K562 (cell line): ENCODE data around the gene ELOB.

Experiments
- ATF6 ChIP-seq: sonication (generic); formaldehyde crosslinking; IDR thresholded peaks from 2 replicates; pipeline ENCODE4 v1.4.0; 2020; ENCODE audit warnings: mild to moderate bottlenecking, missing genetic modification reagents
- BHLHE40 ChIP-seq: IDR thresholded peaks from 2 replicates; pipeline ENCODE4 v1.6.1; 2011; ENCODE audit warnings: low read length, improper control_type of control experiment
- CHD4 ChIP-seq: fragments of 200-600 bp; sonication (generic); IDR thresholded peaks from 3 replicates; pipeline ENCODE4 v1.6.1; 2012; ENCODE audit warnings: low read depth, mild to moderate bottlenecking, mixed read lengths, low read length, inconsistent platforms; ENCODE audit not compliant: insufficient read depth, insufficient replicate concordance, poor library complexity, severe bottlenecking
- CTCF ChIP-seq, 3 experiments: IDR thresholded peaks in 2 of 3; conservative IDR thresholded peaks in 1 of 3; 2 replicates each; pipeline ENCODE4 v1.5.1; 2011 to 2012; ENCODE audit warnings: low read length in 3 of 3, mild to moderate bottlenecking in 3 of 3, control low read depth in 2 of 3, improper control_type of control experiment in 1 of 3, inconsistent platforms in 1 of 3, low read depth in 1 of 3, mixed read lengths in 1 of 3, moderate library complexity in 1 of 3; ENCODE audit not compliant: insufficient read depth in 2 of 3
- E2F4 ChIP-seq: sonication (generic); formaldehyde crosslinking; IDR thresholded peaks from 2 replicates; pipeline ENCODE4 v1.8.0; 2022; ENCODE audit warnings: mild to moderate bottlenecking, low read depth, missing genetic modification reagents
- PATZ1 ChIP-seq: fragments of 250-450 bp; sonication (Bioruptor Pico); IDR thresholded peaks from 2 replicates; pipeline ENCODE4 v1.5.0; 2020; ENCODE audit warnings: mild to moderate bottlenecking, borderline replicate concordance
- POLR2AphosphoS5 ChIP-seq: IDR thresholded peaks from 2 replicates; pipeline ENCODE4 v1.6.1; 2011; ENCODE audit warnings: mild to moderate bottlenecking, low read depth, low read length, moderate library complexity; ENCODE audit not compliant: control insufficient read depth, insufficient read depth
- RFX7 ChIP-seq: fragments of 250-450 bp; sonication (Bioruptor Pico); IDR thresholded peaks from 2 replicates; pipeline ENCODE4 v1.5.1; 2021; ENCODE audit warnings: mild to moderate bottlenecking
- TBP ChIP-seq: optimal IDR thresholded peaks from 2 replicates; pipeline ENCODE3; 2011; ENCODE audit warnings: low read depth, low read length, improper control_type of control experiment
- TOE1 ChIP-seq, 2 experiments: fragments of 450-650 bp in 1 of 2; sonication (generic) in 1 of 2; formaldehyde crosslinking in 1 of 2; IDR thresholded peaks; 2 replicates each; pipeline versions ENCODE4 v1.7.1 to v1.8.0; 2016 to 2022; ENCODE audit warnings: borderline replicate concordance in 2 of 2, mild to moderate bottlenecking in 2 of 2, antibody characterized with exemption in 1 of 2, inconsistent platforms in 1 of 2, low read depth in 1 of 2, missing genetic modification reagents in 1 of 2, moderate library complexity in 1 of 2
- YY1 ChIP-seq, 3 experiments: IDR thresholded peaks; 2 replicates each; pipeline ENCODE4 v1.6.1; 2011; ENCODE audit warnings: low read length in 2 of 3, mild to moderate bottlenecking in 2 of 3, moderate library complexity in 2 of 3, borderline replicate concordance in 1 of 3, control low read depth in 1 of 3, low read depth in 1 of 3; ENCODE audit not compliant: insufficient read depth in 3 of 3, insufficient replicate concordance in 2 of 3, control insufficient read depth in 1 of 3, insufficient read length in 1 of 3; ENCODE audit errors: extremely low read depth in 1 of 3
- ZBTB33 ChIP-seq: sonication (generic); formaldehyde crosslinking; IDR thresholded peaks from 2 replicates; pipeline ENCODE4 v1.8.1; 2023; ENCODE audit warnings: mild to moderate bottlenecking, missing genetic modification reagents
- ZNF232 ChIP-seq: sonication (generic); formaldehyde crosslinking; IDR thresholded peaks from 2 replicates; pipeline ENCODE4 v1.8.0; 2022; ENCODE audit warnings: mild to moderate bottlenecking, missing genetic modification reagents
- TF ChIP-seq, protein P1 (sequence below): fragments of 250-450 bp; sonication (Bioruptor Pico); IDR thresholded peaks from 2 replicates; pipeline ENCODE4 v1.8.0; 2022; ENCODE audit warnings: inconsistent platforms

DNA sequence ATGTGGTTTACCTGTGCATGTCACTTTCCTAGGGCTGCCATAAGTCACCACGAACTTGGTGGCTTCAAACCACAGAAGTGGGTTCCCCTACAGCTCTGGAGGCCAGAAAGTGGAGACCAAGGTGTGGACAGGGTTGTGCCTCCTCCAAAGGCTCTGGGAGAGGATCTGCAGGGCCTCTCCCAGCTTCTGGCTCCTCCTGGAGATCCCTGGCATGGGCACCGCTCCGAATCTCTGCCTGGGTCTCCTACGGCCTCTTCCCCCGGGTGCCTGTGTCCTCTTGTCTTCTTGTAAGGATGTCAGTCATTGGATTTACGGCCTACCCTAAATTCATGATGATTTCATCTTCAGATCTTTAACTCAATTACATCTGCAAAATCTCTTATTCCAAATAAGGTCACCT, 27.1 kb downstream of the ELOB start:
- TF ChIP-seq CHD4 (no peak), ATF6 (CRISPR knock-in tag) (no peak), CTCF (IDR thresholded peaks at IDR 0.05 in 2 of 3, conservative IDR thresholded peaks at IDR 0.05 in 1 of 3; ENCODE audit: insufficient read depth in 2 of 3, low read depth in 1 of 3, low read length in 3 of 3) (no peak), YY1 (IDR thresholded peaks at IDR 0.05; ENCODE audit: borderline replicate concordance in 1 of 3, control insufficient read depth in 1 of 3, extremely low read depth in 1 of 3, insufficient read depth in 3 of 3, insufficient read length in 1 of 3, insufficient replicate concordance in 2 of 3, low read depth in 1 of 3, low read length in 2 of 3) (no peak), TOE1 (IDR thresholded peaks at IDR 0.05; ENCODE audit: borderline replicate concordance) (no peak), TOE1 (CRISPR knock-in tag; IDR thresholded peaks at IDR 0.05; ENCODE audit: borderline replicate concordance, low read depth) (no peak), POLR2AphosphoS5 (no peak), ZBTB33 (CRISPR knock-in tag) (no peak), E2F4 (CRISPR knock-in tag) (no peak), ZNF232 (CRISPR knock-in tag) (no peak), BHLHE40 (no peak), RFX7 (CRISPR knock-in tag) (no peak), PATZ1 (no peak), TBP (no peak)
- TF ChIP-seq, protein P1, sequence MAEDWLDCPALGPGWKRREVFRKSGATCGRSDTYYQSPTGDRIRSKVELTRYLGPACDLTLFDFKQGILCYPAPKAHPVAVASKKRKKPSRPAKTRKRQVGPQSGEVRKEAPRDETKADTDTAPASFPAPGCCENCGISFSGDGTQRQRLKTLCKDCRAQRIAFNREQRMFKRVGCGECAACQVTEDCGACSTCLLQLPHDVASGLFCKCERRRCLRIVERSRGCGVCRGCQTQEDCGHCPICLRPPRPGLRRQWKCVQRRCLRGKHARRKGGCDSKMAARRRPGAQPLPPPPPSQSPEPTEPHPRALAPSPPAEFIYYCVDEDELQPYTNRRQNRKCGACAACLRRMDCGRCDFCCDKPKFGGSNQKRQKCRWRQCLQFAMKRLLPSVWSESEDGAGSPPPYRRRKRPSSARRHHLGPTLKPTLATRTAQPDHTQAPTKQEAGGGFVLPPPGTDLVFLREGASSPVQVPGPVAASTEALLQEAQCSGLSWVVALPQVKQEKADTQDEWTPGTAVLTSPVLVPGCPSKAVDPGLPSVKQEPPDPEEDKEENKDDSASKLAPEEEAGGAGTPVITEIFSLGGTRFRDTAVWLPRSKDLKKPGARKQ, result no peak
